ENCODE data around the gene LSR.
"Not testable (repeated sequence)": the region's sequence is repeated elsewhere in the genome, so short reads cannot be mapped to it uniquely, and the experiment has no call there.

LSR gene

GRCh38 chr19:35286101-35286500 is 37.3 kb downstream of the LSR start:
- not testable (repeated sequence) for DNase-seq (ENCODE audit: low read depth)

DNA sequence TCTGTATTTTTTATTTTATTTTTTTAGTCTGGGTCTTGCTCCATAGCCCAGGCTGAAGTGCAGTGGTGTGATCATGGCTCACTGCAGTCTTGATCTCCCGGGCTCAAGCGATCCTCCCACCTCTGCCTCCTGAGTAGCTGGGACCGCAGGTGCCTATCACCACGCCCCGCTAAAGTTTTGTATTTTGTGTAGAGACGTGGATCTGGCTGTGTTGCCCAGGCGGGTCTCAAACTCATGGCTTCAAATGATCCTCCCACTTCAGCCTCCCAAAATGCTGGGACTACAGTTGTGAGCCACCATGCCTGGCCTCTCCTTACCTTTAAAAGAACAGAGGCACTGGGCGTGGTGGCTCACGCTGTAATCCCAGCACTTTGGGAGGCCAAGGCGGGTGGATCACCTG is 38.9 kb downstream of the LSR start:
- no peak for DNase-seq (ENCODE audit: low read depth)

DNA sequence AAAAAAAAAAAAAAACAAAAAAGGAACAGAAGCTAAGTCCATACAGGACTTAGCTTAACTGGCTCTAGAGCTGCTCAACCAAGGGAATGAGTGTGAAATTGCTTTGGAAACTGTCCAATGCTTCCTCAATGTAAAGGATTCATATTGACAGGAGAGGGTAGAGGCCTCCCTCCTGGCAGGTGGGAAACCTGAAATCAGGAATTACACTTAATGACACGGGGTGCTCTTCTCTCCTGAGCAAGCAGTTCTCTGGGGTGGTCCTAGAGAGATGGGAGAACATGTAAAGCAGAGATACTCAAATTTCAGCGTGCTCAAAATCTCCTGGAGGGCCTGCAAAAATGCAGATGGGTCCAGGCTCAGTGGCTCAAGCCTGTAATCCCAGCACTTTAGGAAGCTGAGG is 39.5 kb downstream of the LSR start:
- DNase-seq (ENCODE audit: low read depth), result no peak

DNA sequence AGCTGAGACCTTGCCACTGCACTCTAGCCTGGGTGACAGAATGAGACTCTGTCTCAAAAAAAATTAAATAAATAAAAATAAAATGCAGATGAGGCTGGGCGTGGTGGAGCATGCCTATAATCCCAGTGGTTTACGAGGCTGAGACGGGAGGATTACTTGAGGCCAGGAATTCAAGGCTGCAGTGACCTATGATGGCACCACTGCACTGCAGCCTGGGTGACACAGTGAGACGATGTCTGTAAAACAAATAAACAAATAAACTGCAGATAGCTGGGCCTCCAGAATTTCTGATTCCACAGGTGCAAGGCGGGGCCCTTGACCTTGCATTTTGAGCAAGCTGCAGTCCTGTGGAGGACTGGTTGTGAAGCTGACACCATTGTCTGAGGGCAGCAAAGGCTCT is 40.1 kb downstream of the LSR start:
- DNase-seq (ENCODE audit: low read depth), result no peak

- no peak for DNase-seq (ENCODE audit: low read depth)
Observed at GRCh38 chr19:35290381-35291127, 41.8 kb downstream of the LSR start.

- no peak for DNase-seq (ENCODE audit: low read depth)
Observed at GRCh38 chr19:35291259-35291658, 42.5 kb downstream of the LSR start.

DNA sequence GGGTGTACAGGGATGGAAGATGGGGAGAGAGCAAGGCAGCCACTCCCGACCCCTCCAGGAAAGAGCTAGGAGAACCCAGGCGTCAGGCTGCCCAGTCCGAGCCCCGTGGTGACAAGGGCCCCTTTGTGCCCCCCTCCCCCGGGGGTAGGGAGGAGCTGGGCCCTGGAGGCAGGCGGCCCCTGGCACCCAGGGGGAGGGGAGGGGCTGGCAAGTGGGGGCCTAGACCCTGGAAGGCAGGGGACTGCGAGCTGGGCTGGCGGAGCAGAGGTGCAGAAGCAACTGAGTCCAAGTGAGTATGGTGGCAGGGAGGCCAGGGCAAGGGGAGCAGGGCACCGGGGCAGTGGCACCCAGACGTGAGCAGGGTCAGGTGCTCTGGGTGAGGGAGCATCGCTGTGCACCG is 43.1 kb downstream of the LSR start, which contains the start of gene MAG:
Gene MAG (plus strand): TSS at position 246 of the 400 bp plus-strand sequence. CDS start 3,248 bp downstream, outside the sequence.
- no peak for DNase-seq (ENCODE audit: low read depth)

GRCh38 chr19:35292421-35293362 is 43.9 kb downstream of the LSR start:
- no peak for DNase-seq (ENCODE audit: low read depth)

DNA sequence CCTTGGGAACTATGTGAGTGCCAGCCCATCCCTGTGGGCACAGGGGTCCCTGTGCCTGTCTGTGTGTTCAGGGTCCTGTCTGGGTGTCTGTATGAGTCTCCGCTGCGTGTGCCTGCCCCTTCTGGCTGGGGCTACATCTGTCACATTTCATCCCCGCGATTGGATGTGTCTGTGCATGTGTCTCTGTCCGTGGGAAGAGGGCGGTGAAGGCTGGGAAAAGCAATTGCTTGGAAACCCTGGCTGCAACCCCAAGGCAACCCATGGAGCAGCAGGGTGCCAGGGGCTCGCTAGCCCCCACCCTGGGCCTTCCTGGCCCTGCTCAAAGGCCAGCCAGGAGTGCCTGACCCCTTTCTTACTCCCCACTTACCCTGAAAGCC is 44.5 kb downstream of the LSR start:
- DNase-seq (ENCODE audit: low read depth), result no peak

DNA sequence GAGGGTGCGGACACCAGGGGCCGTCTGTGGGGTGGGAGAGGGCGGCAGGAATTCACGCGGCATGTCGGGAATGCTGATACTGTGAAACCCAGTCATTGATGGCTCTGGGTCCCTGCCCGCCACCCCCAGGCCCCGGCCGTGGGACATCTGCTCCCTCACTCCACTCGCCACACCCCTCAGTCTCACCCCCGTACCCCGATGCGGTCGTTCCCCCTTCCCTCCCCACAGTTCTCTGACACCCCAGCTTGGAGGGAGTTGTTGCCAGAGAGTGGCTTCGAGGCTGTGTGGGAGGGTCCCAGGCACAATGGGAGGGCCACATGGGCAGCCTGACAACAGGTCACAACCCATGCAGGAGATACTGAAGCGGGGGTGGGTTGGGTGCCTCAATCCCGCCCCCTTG is 45.0 kb downstream of the LSR start:
- no peak for DNase-seq (ENCODE audit: low read depth)

DNA sequence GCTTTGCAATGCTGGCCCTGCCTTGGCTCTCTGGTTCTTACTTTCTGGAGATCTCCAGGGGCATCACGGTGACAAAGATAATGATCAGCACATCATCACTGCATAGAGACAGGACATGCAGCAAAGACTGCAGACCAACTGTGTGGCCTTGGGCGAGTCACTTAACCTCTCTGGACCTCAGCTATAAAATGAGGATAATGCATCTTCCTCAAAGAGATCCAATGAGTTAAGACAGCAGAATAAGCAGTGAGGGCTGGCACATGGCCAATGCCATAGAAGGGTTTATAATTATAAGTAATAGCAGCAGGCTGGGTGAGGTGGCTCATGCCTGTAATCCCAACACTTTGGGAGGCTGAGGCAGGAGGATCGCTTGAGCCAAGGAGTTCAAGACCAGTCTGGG is 45.5 kb downstream of the LSR start:
- DNase-seq (ENCODE audit: low read depth), result no peak

DNA sequence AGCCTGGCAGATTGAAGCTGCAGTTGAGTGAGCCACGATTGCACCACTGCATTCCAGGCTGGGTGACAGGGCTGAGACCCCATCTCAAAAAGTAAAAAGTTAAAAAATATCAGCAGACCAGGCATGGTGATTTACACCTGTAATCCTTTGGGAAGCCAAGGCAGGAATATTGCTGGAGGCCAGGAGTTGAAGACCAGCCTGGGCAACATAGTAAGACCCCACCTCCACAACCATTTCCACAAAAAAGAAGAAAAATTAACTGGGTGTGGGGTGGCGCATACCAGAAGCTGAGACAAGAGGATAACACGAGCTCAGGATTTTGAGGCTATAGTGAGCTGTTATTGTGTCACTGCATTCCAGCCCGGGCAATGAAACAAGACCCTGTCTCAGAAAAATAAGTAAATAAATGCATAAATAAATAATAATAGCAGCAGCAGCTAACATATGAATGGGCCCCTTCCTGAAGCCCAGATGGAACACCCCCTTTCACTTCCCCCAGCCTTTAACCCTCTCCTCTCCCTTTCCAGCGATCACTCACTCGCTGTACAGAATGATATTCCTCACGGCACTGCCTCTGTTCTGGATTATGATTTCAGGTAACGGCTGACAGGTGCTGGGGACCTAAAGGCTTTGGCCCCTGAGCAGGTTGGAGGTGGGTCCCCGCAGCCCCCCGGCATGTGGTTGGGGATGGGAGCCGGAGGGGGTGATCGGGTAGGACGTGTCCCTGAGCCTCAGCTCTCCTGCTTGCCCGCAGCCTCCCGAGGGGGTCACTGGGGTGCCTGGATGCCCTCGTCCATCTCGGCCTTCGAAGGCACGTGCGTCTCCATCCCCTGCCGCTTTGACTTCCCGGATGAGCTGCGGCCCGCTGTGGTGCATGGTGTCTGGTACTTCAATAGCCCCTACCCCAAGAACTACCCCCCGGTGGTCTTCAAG is 46.3 kb downstream of the LSR start:
- no peak for DNase-seq (ENCODE audit: low read depth)

DNA sequence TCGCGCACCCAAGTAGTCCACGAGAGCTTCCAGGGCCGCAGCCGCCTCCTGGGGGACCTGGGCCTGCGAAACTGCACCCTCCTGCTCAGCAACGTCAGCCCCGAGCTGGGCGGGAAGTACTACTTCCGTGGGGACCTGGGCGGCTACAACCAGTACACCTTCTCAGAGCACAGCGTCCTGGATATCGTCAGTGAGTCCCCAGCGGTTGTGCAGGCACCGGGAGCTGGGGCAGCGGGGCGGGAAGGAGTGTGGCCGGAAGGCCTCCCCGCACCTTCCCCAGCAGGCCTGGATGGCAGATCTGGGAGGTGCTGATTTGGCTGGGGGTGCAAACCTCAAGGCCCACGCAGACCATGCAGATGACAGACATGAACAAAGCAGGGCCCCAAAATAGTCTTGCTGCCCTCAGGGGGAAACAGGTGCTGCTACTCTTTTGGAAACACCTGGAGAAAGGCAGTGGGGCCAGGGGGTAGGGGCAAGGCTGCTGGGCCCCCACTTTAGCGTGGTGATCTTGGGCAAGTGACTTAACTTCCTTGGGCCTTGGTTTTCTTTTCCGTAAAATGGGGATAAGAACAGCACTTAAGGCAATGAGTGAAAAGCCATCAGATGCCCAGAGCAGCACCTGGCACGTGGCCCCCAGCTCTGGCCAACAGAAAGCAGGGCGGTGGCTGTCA is 47.1 kb downstream of the LSR start:
- DNase-seq (ENCODE audit: low read depth), result no peak

DNA sequence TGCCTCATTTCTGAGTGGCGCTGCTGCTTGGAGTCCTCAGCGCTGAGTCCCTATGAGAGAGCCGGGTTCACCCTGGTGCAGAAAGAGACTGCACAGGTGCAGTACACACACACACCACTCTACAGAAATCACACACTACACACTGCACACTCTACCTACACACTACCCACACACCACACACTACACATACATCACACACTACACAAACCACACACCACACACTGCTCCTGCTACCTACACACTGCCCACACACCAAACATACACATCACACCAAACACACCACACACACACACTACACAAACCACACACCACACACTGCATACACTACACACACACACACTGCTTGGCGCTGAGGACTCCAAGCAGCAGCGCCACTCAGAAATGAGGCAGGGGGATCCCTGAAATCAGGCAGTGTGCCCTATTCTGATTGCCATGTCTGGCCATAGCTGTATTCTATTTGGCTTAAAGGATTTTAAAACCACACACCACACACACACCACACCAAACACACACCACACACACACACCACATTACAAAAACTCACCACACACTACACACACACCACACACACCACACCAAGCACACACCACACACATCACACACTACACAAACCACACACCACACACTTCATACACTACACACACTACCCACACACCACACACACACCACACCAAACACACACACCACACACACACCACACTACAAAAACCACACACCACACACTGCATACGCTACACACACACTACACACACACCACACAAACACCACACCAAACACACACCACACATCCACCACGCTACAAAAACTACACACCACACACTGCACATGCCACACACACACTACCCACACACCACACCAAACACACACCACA is 48.1 kb downstream of the LSR start:
- DNase-seq (ENCODE audit: low read depth), result no peak

DNA sequence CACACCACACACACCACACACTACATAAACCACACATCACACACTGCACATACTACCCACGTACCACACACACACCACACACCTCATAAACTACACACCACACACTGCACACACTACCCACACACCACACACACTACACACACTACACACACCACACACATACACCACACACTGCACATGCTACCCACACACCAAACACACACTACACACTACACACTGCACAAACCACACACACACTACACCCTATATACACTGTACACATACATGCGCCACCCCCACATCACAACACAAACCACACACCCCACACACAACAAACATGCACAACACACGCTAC is 48.7 kb downstream of the LSR start:
- no peak for DNase-seq (ENCODE audit: low read depth)

DNA sequence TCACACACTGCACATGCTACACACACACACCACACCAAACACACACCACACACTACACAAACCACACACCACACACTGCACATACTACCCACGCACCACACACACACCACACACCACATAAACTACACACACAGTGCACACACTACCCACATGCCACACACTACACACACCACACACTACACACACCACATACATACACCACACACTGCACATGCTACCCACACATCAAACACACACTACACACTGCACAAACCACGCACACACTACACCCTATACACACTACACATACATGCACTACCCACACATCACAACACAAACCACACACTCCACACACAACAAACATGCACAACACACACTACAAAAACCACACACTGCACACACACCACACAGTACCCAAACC is 49.1 kb downstream of the LSR start:
- DNase-seq (ENCODE audit: low read depth), result no peak

DNA sequence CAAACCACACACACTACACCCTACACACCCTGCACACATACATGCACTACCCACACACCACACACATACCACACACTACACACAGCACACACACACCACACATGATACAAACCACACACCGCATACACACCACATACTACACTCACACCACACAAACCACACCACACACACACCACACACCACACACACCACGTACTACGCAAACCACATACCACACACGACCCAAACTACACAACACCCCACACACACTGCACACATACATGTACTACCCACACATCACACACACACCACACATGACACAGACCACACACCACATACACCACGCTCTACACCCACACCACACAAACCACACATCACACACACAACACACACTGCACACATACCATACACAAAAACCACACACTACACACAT is 49.8 kb downstream of the LSR start:
- DNase-seq (ENCODE audit: low read depth), result no peak

GRCh38 chr19:35299523-35300338 is 50.9 kb downstream of the LSR start:
- DNase-seq (ENCODE audit: low read depth), result no peak

- DNase-seq (ENCODE audit: low read depth), result no peak
Observed at GRCh38 chr19:35300339-35300649, 51.5 kb downstream of the LSR start.

- no peak for DNase-seq (ENCODE audit: low read depth)
Observed at GRCh38 chr19:35301961-35302360, 53.2 kb downstream of the LSR start.
